IMR-90 (cell line): ENCODE measurements around the gene CNDP2. TPM values are rescaled to one million over a fixed set of nuclear protein-coding genes. Genes with fewer than 3 reads are reported as not detected.

Experiments
- ATAC-seq: fragments of 200-7000 bp; cut with Tn5 transposase; 2 replicates; pipeline ENCODE4 v1.9.1; 2020; ENCODE audit warnings: low read depth, mild to moderate bottlenecking, moderate library complexity
- BruUV-seq: library from RNA; stranded (reverse); fragments of 400-500 nt; replicated peaks from 2 replicates; lab custom pipeline; 2021; lab: Mats Ljungman, UMichigan
- CTCF ChIA-PET: fragments of 300-600 bp; formaldehyde crosslinking; extraction: SDS; loops from one replicate; lab custom pipeline; 2021; ENCODE audit warnings: antibody characterized with exemption; lab: Yijun Ruan, JAX
- POLR2A ChIA-PET: fragments of 300-600 bp; sonication (Branson Sonifier 250); formaldehyde crosslinking; loops from one replicate; lab custom pipeline; 2022; ENCODE audit warnings: antibody characterized with exemption; ENCODE audit not compliant: unreplicated experiment; lab: Charles Lee
- DNase-seq: peaks from one replicate; pipeline ENCODE4 v3.0.0; 2013
- H2AFZ ChIP-seq: replicated peaks from 2 replicates; pipeline ENCODE3; 2013; ENCODE audit warnings: low read length, mild to moderate bottlenecking; ENCODE audit not compliant: poor library complexity
- H2AK5ac ChIP-seq: 2 replicates; pipeline ENCODE4 v1.6.1; 2013; ENCODE audit warnings: low read depth, low read length, inconsistent platforms
- H2AK9ac ChIP-seq: replicated peaks from 2 replicates; pipeline ENCODE3; 2013; ENCODE audit warnings: mild to moderate bottlenecking, low read depth, low read length, moderate library complexity; ENCODE audit not compliant: poor library complexity
- H2BK120ac ChIP-seq: 2 replicates; pipeline ENCODE4 v1.6.1; 2013; ENCODE audit warnings: low read depth, low read length, inconsistent platforms
- H2BK15ac ChIP-seq: 3 replicates; pipeline ENCODE4 v1.6.1; 2013; ENCODE audit warnings: low read depth, low read length, inconsistent platforms
- H2BK20ac ChIP-seq: 2 replicates; pipeline ENCODE4 v1.6.1; 2013; ENCODE audit warnings: low read depth, mild to moderate bottlenecking, inconsistent platforms, low read length, moderate library complexity
- H2BK5ac ChIP-seq: 2 replicates; pipeline ENCODE4 v1.6.1; 2013; ENCODE audit warnings: mild to moderate bottlenecking, low read depth, low read length, inconsistent platforms; ENCODE audit not compliant: poor library complexity, severe bottlenecking
- H3K14ac ChIP-seq: replicated peaks from 2 replicates; pipeline ENCODE4 v1.6.1; 2013; ENCODE audit warnings: low read depth, low read length, inconsistent platforms
- H3K18ac ChIP-seq: 2 replicates; pipeline ENCODE4 v1.6.1; 2013; ENCODE audit warnings: low read depth, low read length, control low read depth
- H3K23ac ChIP-seq: 2 replicates; pipeline ENCODE4 v1.6.1; 2013; ENCODE audit warnings: low read depth, low read length, inconsistent platforms
- H3K27ac ChIP-seq: 2 replicates; pipeline ENCODE4 v1.5.1; 2013; ENCODE audit warnings: mild to moderate bottlenecking, control low read depth, low read length; ENCODE audit not compliant: insufficient read depth
- H3K27me3 ChIP-seq: 2 replicates; pipeline ENCODE4 v1.6.1; 2013; ENCODE audit warnings: low read length; ENCODE audit not compliant: control insufficient read depth, insufficient read depth
- H3K36me3 ChIP-seq: 2 replicates; pipeline ENCODE4 v1.6.1; 2013; ENCODE audit warnings: low read length, mixed read lengths; ENCODE audit not compliant: control insufficient read depth, insufficient read depth
- H3K4ac ChIP-seq: 2 replicates; pipeline ENCODE4 v1.6.1; 2013; ENCODE audit warnings: low read depth, low read length, inconsistent platforms
- H3K4me1 ChIP-seq: 2 replicates; pipeline ENCODE4 v1.6.1; 2013; ENCODE audit warnings: low read length, mixed read lengths; ENCODE audit not compliant: control insufficient read depth, insufficient read depth
- H3K4me2 ChIP-seq: 2 replicates; pipeline ENCODE4 v1.6.1; 2013; ENCODE audit warnings: low read depth, mild to moderate bottlenecking, control low read depth, low read length, moderate library complexity
- H3K4me3 ChIP-seq: 2 replicates; pipeline ENCODE4 v1.5.1; 2013; ENCODE audit warnings: low read depth, mild to moderate bottlenecking, control low read depth, low read length, moderate library complexity; ENCODE audit not compliant: insufficient read depth
- H3K56ac ChIP-seq: 2 replicates; pipeline ENCODE4 v1.6.1; 2013; ENCODE audit warnings: low read length, inconsistent platforms; ENCODE audit not compliant: insufficient read depth; ENCODE audit errors: extremely low read depth
- H3K79me1 ChIP-seq, 2 experiments: 2 replicates each; pipeline ENCODE4 v1.6.1; 2013; ENCODE audit warnings: low read length in 2 of 2, inconsistent platforms in 1 of 2, low read depth in 1 of 2
- H3K9ac ChIP-seq: 2 replicates; pipeline ENCODE4 v1.6.1; 2013; ENCODE audit warnings: low read depth, low read length, control low read depth
- H3K9me1 ChIP-seq: 2 replicates; pipeline ENCODE4 v1.6.1; 2013; ENCODE audit warnings: low read length, inconsistent platforms; ENCODE audit not compliant: insufficient read depth
- H3K9me3 ChIP-seq: 2 replicates; pipeline ENCODE4 v1.6.1; 2013; ENCODE audit warnings: low read length; ENCODE audit not compliant: control insufficient read depth, insufficient read depth
- H4K20me1 ChIP-seq: 2 replicates; pipeline ENCODE4 v1.6.1; 2013; ENCODE audit warnings: low read length, inconsistent platforms; ENCODE audit not compliant: insufficient read depth
- H4K5ac ChIP-seq: 2 replicates; pipeline ENCODE4 v1.6.1; 2013; ENCODE audit warnings: mild to moderate bottlenecking, low read depth, low read length, control low read depth
- H4K8ac ChIP-seq, 2 experiments: 2 replicates each; pipeline ENCODE4 v1.6.1; 2013; ENCODE audit warnings: low read depth in 2 of 2, low read length in 2 of 2, control low read depth in 1 of 2, inconsistent platforms in 1 of 2
- H4K91ac ChIP-seq: 2 replicates; pipeline ENCODE4 v1.6.1; 2013; ENCODE audit warnings: low read depth, low read length, inconsistent platforms; ENCODE audit not compliant: insufficient read depth
- BHLHE40 ChIP-seq: fragments of 150-350 bp; IDR thresholded peaks from 2 replicates; pipeline ENCODE4 v1.6.1; 2016; ENCODE audit warnings: mild to moderate bottlenecking, low read depth, low read length
- CEBPB ChIP-seq: IDR thresholded peaks from 2 replicates; pipeline ENCODE4 v1.6.1; 2012; ENCODE audit warnings: low read depth, low read length, improper control_type of control experiment
- CHD1 ChIP-seq: IDR thresholded peaks from 2 replicates; pipeline ENCODE4 v1.6.1; 2012; ENCODE audit warnings: low read depth, low read length, improper control_type of control experiment
- FOS ChIP-seq: fragments of 150-350 bp; IDR thresholded peaks from 2 replicates; pipeline ENCODE4 v1.6.1; 2016; ENCODE audit warnings: low read depth, low read length
- MAFK ChIP-seq: IDR thresholded peaks from 2 replicates; pipeline ENCODE4 v1.6.1; 2012; ENCODE audit warnings: low read depth, low read length, improper control_type of control experiment
- MAZ ChIP-seq: IDR thresholded peaks from 2 replicates; pipeline ENCODE4 v1.6.1; 2012; ENCODE audit warnings: low read depth, mild to moderate bottlenecking, low read length, improper control_type of control experiment, moderate library complexity, borderline replicate concordance
- MXI1 ChIP-seq: IDR thresholded peaks from 2 replicates; pipeline ENCODE4 v1.6.1; 2012; ENCODE audit warnings: low read depth, mild to moderate bottlenecking, low read length, moderate library complexity, borderline replicate concordance
- NFE2L2 ChIP-seq: fragments of 150-350 bp; IDR thresholded peaks from 2 replicates; pipeline ENCODE4 v1.6.1; 2016; ENCODE audit warnings: low read depth, mild to moderate bottlenecking, low read length
- POLR2A ChIP-seq: IDR thresholded peaks from 2 replicates; pipeline ENCODE4 v1.6.1; 2012; ENCODE audit warnings: mild to moderate bottlenecking, low read depth, low read length
- RAD21 ChIP-seq: IDR thresholded peaks from 2 replicates; pipeline ENCODE4 v1.6.1; 2012; ENCODE audit warnings: low read length, improper control_type of control experiment
- RCOR1 ChIP-seq: IDR thresholded peaks from 2 replicates; pipeline ENCODE4 v1.6.1; 2012; ENCODE audit warnings: mild to moderate bottlenecking, low read length, improper control_type of control experiment; ENCODE audit not compliant: insufficient replicate concordance
- RFX5 ChIP-seq: IDR thresholded peaks from 2 replicates; pipeline ENCODE4 v1.8.0; 2012; ENCODE audit warnings: low read depth, mild to moderate bottlenecking, low read length, moderate library complexity
- SMC3 ChIP-seq: fragments of 150-350 bp; IDR thresholded peaks from 2 replicates; pipeline ENCODE4 v1.6.1; 2016; ENCODE audit warnings: low read depth, mild to moderate bottlenecking, antibody characterized with exemption, low read length, moderate library complexity
- WGBS, 2 experiments: methylation state at CpG; one replicate each; pipeline versions ENCODE4 v1.1.5 to v1.1.7; 2013; ENCODE audit warnings: missing lambda C conversion rate in 2 of 2; ENCODE audit not compliant: insufficient read length in 1 of 2; ENCODE audit errors: extremely low coverage in 2 of 2; 5-methylcytosine and 5-hydroxymethylcytosine counted together
- dilution Hi-C: fragments of 300-500 bp; cut with HindIII; formaldehyde crosslinking; loops from one replicate; pipeline ENCODE4 v1.14.3; 2018; ENCODE audit warnings: low sequenced_read_pairs; ENCODE audit not compliant: unreplicated experiment
- in situ Hi-C: fragments of 300-500 bp; cut with MboI; formaldehyde crosslinking; loops from 3 replicates; pipeline ENCODE4 v1.14.3; 2019; ENCODE audit warnings: low sequenced_read_pairs, inconsistent platforms, mixed read lengths
- intact Hi-C: fragments of 100-400 bp; cut with micrococcal nuclease; formaldehyde crosslinking; loops from 2 replicates; pipeline ENCODE4 v1.10.0; 2022
- polyA plus RNA-seq, 3 experiments: library from polyadenylated mRNA; depleted of rRNA; stranded (reverse); fragments of >200 nt; gene quantifications; 2 replicates each; pipeline ENCODE4 v1.2.3, GENCODE V29; 2012; ENCODE audit warnings: low replicate concordance in 1 of 3
- total RNA-seq: library from RNA; depleted of rRNA; stranded (reverse); fragments of >200 nt; gene quantifications from 2 replicates; pipeline ENCODE4 v1.2.3, GENCODE V29; 2012
- TF ChIP-seq, protein P1 (sequence below): conservative IDR thresholded peaks from 2 replicates; pipeline ENCODE4 v1.5.1; 2012; ENCODE audit warnings: mild to moderate bottlenecking, low read depth, low read length, improper control_type of control experiment
- TF ChIP-seq, protein P2 (sequence below): fragments of 150-350 bp; IDR thresholded peaks from 2 replicates; pipeline ENCODE4 v1.6.1; 2016; ENCODE audit warnings: low read depth, mild to moderate bottlenecking, low read length, moderate library complexity, borderline replicate concordance
- TF ChIP-seq, protein P3 (sequence below): fragments of 150-350 bp; IDR thresholded peaks from 2 replicates; pipeline ENCODE4 v1.6.1; 2017; ENCODE audit warnings: mild to moderate bottlenecking, antibody characterized with exemption, low read length, low read depth

Gene CNDP2
- total and polyA plus RNA-seq, 2 of the 4 experiments (the other 2 are of a cell fraction): 52.0 to 67.9 TPM

DNA sequence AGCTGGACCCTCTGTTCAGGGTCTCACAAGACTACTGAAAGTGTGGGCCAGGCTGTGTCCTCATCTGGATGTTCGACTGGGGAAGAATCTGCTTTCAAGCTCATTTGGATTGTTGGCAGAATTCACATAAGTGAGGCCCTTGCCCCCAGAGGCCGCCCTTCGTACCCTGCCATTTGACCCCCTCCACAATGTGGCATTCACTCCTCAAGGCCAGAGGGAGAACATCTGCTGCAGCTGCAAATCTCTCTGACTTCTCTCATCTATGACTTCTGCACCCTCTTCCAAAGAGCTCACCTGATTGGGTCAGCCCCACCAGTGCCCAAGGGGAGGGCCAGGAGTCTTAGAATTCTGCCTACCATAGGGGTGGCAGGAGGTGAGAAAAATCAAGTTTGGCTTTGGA, 3.9 kb upstream of the CNDP2 start:
- H3K14ac ChIP-seq: no peak overlapping the region
- H4K8ac ChIP-seq: no peak overlapping the region
- ChIA-PET POLR2A (no interaction called here), CTCF (no interaction called here)
- no peak for ATAC-seq
- WGBS, 2 experiments: 67% methylated on average over 1 of the region's 3 CpGs; no CpG with 5 or more reads in 1 of the 2 experiments
- no peaks in the 10 kb centered on the region; the same call in 1 of the 2 replicates for H3K9me1 ChIP-seq
- peaks cover 5 to 8% of the 10 kb centered on the region in 2 experiments; a peak in 3 of 4 replicates for H3K79me1 ChIP-seq
- H3K56ac ChIP-seq: no peak overlapping the region
- H3K36me3 ChIP-seq: no peaks in the 10 kb centered on the region
- no peak overlapping the region for H2BK15ac ChIP-seq
- no peak for DNase-seq
- no peak overlapping the region for H3K4me2 ChIP-seq
- BruUV-seq: no TSS peak
- H2BK120ac ChIP-seq: no peak overlapping the region
- no peak overlapping the region for H3K4ac ChIP-seq
- intact Hi-C loops: no loop called here
- no peak overlapping the region for H3K4me3 ChIP-seq
- H2AFZ ChIP-seq: no peak overlapping the region
- H3K4me1 ChIP-seq: peaks cover 3% of the 10 kb centered on the region; the same call in 1 of the 2 replicates
- no peaks in the 10 kb centered on the region for H4K20me1 ChIP-seq
- dilution Hi-C loops: no loop called here
- no peak overlapping the region for H4K5ac ChIP-seq
- H2BK5ac ChIP-seq: no peak overlapping the region
- in situ Hi-C loops: no loop called here
- H3K27ac ChIP-seq: no peak overlapping the region
- TF ChIP-seq POLR2A (no peak), MAFK (no peak), CEBPB (no peak), MXI1 (no peak), RCOR1 (no peak), RAD21 (no peak), CHD1 (no peak), NFE2L2 (no peak), RFX5 (no peak), MAZ (no peak), SMC3 (no peak), FOS (no peak), BHLHE40 (no peak)
- TF ChIP-seq, protein P1, sequence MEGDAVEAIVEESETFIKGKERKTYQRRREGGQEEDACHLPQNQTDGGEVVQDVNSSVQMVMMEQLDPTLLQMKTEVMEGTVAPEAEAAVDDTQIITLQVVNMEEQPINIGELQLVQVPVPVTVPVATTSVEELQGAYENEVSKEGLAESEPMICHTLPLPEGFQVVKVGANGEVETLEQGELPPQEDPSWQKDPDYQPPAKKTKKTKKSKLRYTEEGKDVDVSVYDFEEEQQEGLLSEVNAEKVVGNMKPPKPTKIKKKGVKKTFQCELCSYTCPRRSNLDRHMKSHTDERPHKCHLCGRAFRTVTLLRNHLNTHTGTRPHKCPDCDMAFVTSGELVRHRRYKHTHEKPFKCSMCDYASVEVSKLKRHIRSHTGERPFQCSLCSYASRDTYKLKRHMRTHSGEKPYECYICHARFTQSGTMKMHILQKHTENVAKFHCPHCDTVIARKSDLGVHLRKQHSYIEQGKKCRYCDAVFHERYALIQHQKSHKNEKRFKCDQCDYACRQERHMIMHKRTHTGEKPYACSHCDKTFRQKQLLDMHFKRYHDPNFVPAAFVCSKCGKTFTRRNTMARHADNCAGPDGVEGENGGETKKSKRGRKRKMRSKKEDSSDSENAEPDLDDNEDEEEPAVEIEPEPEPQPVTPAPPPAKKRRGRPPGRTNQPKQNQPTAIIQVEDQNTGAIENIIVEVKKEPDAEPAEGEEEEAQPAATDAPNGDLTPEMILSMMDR: no peak
- TF ChIP-seq, protein P2, sequence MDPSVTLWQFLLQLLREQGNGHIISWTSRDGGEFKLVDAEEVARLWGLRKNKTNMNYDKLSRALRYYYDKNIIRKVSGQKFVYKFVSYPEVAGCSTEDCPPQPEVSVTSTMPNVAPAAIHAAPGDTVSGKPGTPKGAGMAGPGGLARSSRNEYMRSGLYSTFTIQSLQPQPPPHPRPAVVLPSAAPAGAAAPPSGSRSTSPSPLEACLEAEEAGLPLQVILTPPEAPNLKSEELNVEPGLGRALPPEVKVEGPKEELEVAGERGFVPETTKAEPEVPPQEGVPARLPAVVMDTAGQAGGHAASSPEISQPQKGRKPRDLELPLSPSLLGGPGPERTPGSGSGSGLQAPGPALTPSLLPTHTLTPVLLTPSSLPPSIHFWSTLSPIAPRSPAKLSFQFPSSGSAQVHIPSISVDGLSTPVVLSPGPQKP: no peak
- TF ChIP-seq, protein P3, sequence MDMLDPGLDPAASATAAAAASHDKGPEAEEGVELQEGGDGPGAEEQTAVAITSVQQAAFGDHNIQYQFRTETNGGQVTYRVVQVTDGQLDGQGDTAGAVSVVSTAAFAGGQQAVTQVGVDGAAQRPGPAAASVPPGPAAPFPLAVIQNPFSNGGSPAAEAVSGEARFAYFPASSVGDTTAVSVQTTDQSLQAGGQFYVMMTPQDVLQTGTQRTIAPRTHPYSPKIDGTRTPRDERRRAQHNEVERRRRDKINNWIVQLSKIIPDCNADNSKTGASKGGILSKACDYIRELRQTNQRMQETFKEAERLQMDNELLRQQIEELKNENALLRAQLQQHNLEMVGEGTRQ: no peak
- H3K27me3 ChIP-seq: peaks cover 2% of the 10 kb centered on the region; the same call in 1 of the 2 replicates
- peaks cover 3% of the 10 kb centered on the region; the same call in 1 of the 2 replicates for H3K9me3 ChIP-seq
- no peak overlapping the region for H2AK9ac ChIP-seq
- no peak overlapping the region for H2AK5ac ChIP-seq
- H3K9ac ChIP-seq: no peak overlapping the region
- no peak overlapping the region for H3K18ac ChIP-seq
- H3K23ac ChIP-seq: no peak overlapping the region; the same call in 1 of the 2 replicates
- H4K91ac ChIP-seq: no peak overlapping the region
- no peak overlapping the region for H2BK20ac ChIP-seq
